GM12801 (cell line): ENCODE results near the gene POPDC2.

Source experiments
- TF ChIP-seq, protein P1 (sequence below): IDR thresholded peaks from one replicate; pipeline ENCODE4 v1.5.1; 2011; ENCODE audit warnings: control low read depth; ENCODE audit not compliant: insufficient read length; ENCODE audit errors: extremely low read depth

POPDC2 gene

DNA sequence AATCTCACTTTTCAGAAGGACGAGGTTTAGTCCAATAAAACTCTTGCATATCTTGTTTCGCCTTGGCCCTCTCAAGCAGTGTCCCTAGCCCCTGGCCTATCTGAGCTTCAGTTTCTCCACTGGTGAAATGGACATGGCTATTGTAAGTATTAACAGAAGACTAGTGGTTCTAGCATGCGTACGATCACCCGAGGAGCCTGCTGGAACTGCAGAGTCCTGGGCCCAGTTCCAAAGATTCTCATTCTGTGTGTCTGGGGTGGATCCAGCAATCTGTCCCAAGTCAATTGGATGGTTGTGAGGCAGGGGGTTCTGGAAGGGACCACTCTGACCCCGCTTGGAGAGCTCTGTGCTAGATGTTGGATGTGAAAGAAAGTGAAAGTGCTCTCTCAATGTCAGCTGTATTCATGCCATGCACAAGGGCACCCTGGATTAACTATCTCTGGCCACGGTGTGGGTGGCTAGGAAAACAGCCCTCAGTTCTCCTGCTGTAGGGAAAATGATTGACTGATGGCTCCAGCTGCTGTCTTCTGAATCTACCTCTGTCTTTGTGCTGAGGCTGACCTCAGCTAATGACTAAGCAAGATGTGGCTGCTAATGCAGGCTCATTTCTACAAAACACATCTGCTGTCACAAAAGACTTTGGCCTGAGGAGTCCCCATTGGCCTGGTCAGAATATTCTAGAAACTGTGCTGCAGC, 64.6 kb downstream of the POPDC2 start:
- TF ChIP-seq, protein P1, sequence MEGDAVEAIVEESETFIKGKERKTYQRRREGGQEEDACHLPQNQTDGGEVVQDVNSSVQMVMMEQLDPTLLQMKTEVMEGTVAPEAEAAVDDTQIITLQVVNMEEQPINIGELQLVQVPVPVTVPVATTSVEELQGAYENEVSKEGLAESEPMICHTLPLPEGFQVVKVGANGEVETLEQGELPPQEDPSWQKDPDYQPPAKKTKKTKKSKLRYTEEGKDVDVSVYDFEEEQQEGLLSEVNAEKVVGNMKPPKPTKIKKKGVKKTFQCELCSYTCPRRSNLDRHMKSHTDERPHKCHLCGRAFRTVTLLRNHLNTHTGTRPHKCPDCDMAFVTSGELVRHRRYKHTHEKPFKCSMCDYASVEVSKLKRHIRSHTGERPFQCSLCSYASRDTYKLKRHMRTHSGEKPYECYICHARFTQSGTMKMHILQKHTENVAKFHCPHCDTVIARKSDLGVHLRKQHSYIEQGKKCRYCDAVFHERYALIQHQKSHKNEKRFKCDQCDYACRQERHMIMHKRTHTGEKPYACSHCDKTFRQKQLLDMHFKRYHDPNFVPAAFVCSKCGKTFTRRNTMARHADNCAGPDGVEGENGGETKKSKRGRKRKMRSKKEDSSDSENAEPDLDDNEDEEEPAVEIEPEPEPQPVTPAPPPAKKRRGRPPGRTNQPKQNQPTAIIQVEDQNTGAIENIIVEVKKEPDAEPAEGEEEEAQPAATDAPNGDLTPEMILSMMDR: no peak

DNA sequence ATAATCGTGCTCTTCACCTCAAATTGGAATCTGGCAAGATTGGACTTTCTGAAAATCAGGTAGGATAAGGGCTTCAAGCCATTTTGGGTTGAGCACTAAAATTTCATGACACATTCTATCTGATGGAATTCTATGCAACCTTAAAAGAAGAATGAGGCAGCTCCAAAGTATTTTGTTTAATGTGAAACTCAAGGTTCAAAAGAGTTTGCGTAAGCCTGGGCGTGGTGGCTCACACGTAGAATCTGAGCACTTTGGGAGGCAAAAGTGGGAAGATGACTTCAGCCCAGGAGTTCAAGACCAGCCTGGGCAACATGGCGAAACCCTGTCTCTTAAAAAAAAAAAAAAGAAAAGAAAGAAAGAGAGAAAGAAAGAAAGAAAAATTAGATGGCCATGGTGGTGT, 66.3 kb downstream of the POPDC2 start:
- TF ChIP-seq, protein P1: no peak

DNA sequence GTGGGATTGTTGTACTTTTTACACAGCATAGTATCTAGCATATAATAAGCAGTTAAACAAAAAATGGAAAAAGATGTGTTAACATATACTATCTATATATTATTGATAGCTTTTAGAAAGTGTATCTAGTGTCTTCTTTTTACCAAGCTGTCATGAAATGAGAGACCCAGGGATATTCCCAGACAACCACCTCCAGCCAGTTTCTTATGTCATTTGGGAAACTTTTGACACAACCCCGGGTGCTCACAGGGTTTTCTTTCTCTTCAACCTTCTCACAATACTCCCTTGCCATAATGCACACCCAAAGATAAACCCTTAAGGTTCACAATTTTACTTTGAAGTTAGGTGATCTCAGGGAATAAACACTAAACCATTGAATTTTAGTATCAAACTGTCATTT, 67.5 kb downstream of the POPDC2 start:
- TF ChIP-seq, protein P1: no peak
